Measurements from ENCODE around the gene GPR35. TPM values are rescaled to one million over a fixed set of nuclear protein-coding genes. Genes with fewer than 3 reads are reported as not detected.

The GPR35 gene
- total RNA-seq, 1 donor from 2014 or later, result not detected

- no peak overlapping the region for H3K4me3 ChIP-seq (ENCODE audit: low read depth, low read length)
- no peak for DNase-seq (ENCODE audit: low read depth)
- TF ChIP-seq CTCF (conservative IDR thresholded peaks at IDR 0.05; ENCODE audit: low read depth, low read length), result no peak
Measured at GRCh38 chr2:240593703-240594451, 31.4 kb upstream of the GPR35 start.

GRCh38 chr2:240594511-240595380, 30.5 kb upstream of the GPR35 start:
- no peak for TF ChIP-seq CTCF (conservative IDR thresholded peaks at IDR 0.05; ENCODE audit: low read depth, low read length)
- DNase-seq (ENCODE audit: low read depth), result no peak
- no peak overlapping the region for H3K4me3 ChIP-seq (ENCODE audit: low read depth, low read length)

GRCh38 chr2:240595381-240596079, 29.8 kb upstream of the GPR35 start:
- DNase-seq (ENCODE audit: low read depth), result no peak
- H3K4me3 ChIP-seq (ENCODE audit: low read depth, low read length), result no peak overlapping the region
- TF ChIP-seq CTCF (conservative IDR thresholded peaks at IDR 0.05; ENCODE audit: low read depth, low read length), result peak; percentile 37

- TF ChIP-seq CTCF (conservative IDR thresholded peaks at IDR 0.05; ENCODE audit: low read depth, low read length), result no peak
- no peak for DNase-seq (ENCODE audit: low read depth)
- no peak overlapping the region for H3K4me3 ChIP-seq (ENCODE audit: low read depth, low read length)
Measured at GRCh38 chr2:240596080-240596460, 29.2 kb upstream of the GPR35 start.

DNA sequence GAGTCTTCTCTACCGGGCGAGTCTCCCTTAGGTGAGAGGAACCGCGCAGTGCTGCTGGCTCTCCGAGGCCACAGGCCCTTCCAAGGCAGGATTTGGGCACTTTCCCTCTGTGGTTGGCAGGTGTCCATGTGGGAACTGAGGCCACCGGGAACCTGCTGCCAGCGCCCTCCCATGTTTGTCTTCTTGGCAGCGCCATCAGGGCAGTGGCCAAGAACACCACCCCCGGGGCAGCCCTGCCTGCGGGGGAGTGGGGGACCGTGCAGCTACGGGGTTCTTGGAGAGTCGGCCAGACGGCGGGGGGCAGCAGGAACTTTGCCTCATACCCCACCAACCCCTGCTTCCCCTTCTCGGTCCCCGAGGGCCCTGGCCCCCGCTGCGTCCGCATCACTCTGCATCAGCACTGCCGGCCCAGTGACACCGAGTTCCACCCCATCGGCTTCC, 28.8 kb upstream of the GPR35 start:
- no peak for DNase-seq (ENCODE audit: low read depth)
- TF ChIP-seq CTCF (conservative IDR thresholded peaks at IDR 0.05; ENCODE audit: low read depth, low read length), result no peak
- no peak overlapping the region for H3K4me3 ChIP-seq (ENCODE audit: low read depth, low read length)

DNA sequence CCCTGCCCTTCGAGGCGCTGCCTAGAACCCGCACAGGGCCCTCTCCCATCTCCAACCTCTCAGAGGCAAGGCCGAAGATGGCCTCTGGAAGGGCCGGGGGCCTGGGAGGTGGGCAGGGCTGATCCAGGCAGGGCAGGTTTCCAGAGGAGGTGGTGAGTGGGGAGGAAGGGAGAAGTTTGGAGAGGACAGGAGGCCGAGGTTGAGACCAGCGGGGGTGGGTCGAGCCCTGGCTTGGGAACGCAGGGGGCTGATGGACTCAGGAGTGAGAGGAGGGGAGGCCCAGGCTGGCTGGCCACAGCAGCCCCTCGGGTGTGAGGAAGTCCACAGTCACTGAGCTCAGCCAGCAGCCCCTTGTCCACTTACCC, 28.2 kb upstream of the GPR35 start:
- no peak for DNase-seq (ENCODE audit: low read depth)
- TF ChIP-seq CTCF (conservative IDR thresholded peaks at IDR 0.05; ENCODE audit: low read depth, low read length), result no peak
- no peak overlapping the region for H3K4me3 ChIP-seq (ENCODE audit: low read depth, low read length)

Measured in epithelial cell of proximal tubule (primary cell).